Muscle of arm (tissue), 12 donors: ENCODE results near the gene KCNJ9. TPM values are rescaled to one million over a fixed set of nuclear protein-coding genes. Genes with fewer than 3 reads are reported as not detected.

Experiments used
- DNase-seq: peaks from one replicate; pipeline ENCODE4 v3.0.0-alpha.2; 2013
- polyA plus RNA-seq, 12 donors: library from polyadenylated mRNA; unstranded; fragments of 120-200 nt; gene quantifications; one replicate each; pipeline ENCODE4 v1.2.1, GENCODE V29; 2013; ENCODE audit not compliant: insufficient read length in 12 of 12

KCNJ9 gene
- polyA plus RNA-seq, 12 donors: 0.04 to 0.22 (median 0.07) TPM; not detected in 2

DNA sequence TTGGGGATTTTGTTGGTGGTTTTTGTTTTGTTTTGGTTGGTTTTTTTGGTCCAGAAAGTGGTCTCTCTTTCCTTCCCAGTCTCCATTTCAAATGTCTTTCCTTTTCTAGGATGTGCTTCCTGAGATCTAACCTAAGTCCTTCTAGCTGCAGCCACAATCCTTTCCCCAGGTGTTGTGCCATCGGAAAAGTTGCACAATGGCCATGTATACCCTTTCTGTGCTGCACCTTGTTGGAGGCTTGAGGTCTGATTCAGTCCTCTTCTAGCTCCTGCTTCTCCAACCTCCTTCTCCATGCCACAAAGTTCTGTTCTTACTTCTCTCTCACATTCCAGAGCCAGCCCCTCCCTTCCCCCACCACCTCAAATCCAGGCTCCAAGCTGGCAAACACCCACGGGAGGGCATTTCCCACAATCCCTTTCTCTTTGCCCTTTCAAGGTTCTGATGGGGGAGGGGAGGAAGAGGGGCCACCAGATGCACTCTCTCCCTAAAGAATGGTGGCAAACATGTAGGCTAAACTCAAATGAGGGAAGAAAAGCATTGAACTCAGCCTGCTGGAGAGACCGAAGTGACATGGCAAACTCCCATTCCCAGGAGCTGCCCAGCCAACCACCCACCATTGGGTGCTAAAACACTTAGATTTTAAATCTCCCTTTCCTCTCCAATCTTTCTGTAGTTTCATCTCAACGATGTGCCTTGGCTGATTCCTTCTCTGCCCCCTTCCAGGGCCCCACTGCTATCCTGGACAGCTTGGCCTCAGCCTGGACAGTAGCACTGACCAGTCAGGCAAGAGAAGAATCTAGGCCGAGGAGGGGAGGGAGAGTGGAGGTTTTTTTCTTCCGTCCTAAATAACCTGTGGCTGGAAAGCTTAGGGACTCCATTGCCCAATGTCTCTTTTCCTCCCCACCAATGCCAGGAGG, 14.3 kb upstream of the KCNJ9 start:
- DNase-seq: no peak

DNA sequence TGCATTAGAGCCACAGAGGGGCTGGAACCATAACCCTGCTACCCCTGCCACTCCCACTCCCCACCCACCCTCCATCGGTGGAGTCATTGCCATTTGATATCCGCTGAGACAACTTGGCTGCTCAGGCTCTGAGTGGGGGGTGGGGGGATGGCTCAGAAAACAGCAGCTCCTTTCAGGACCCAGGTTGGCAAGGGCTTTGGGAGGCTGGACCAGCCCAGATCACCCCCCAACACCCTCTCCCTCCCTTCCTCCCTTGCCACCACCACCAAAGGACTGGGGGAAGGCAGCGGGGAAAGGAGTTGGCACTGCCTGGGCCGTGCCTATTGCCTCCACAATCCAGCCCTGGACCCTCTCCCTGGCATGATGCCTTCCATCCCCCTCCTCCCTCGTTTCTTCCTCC, 13.1 kb upstream of the KCNJ9 start:
- no peak for DNase-seq

DNA sequence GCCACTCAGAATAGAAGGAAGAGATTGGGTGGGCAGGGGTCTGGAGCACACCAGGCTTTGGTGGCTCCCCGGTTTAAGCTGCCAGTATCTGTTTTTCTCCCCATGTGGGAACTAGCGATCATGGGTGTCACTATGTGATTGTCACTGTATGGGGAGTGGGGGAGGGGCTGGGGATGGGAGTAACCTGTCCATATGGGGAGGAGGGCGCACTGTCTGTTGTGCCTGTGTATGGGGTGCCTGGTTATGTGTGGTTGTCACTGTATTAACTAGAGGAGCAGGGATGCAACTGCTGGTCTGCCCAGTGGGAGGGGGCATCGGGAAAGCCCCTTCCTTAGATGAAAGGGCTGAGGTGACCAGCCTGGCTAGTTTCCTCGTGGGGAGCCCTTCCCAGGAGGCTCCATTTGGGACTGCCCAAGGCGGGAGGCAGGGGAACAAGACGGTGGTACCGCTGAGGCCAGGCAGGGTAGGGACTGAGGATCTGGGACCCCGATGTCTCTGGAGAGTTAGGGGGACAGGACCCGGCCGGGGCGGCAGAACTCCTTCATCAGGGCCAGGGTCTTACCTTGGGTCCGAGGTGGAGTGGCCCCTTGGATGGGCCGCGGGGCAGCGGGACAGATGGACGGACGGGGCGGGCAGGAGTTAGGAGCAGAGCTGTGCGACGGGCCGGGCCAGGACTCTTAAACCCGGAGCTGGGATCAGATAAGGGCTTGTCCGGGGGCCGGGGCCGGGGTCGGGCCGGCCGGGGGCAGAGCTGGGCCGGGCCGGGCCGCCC, 11.7 kb upstream of the KCNJ9 start, which contains the start of gene KCNJ10:
Gene KCNJ10, minus strand, starts transcription at position 701 of the 772 bp plus-strand sequence. CDS start 27,628 bp downstream, outside the sequence.
- DNase-seq: no peak

DNA sequence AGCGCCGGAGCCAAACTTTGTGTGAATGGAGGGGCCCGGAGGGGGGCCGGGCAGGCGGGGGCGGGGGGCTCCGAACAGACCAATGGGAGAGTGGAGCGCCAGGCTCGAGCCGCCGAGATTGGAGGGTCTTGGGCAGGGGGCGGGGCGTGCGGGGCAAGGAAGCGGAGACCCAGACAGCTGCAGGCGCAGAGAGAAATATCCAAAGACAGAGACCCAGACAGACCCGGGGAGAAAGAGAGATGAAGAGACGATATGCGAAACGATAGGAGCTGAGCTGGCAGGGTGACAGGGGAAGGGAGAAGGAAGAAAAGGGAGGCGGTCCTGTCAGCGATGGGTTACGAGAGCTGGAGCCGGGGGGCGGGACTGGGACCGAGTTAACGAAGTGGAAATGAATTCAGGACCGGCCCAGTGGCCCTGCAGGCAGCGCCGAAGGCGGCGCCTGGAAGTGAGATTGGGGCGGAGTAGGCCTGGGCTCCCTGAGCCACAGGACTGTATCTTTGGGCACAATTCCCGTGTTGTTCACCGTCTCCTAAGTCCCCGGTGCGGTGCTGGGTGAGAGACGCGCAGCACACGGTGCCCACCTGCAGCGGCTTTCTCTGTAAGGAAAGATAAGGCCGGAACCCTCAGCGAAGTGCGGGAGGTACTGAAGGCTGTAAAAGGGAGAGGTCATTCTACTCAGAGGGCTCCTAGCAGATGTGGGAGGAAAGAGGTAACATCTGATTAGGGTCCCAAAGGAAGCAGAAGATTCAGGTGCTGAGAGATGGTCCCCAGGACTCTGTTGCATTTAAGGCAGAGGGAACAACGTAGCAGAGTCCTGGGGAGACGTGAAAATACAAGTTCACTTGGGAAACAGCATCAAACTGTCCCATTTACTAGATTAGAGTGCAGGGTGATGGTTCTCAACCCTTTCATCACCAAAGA, 10.8 kb upstream of the KCNJ9 start:
- DNase-seq: peak; percentile 74

DNA sequence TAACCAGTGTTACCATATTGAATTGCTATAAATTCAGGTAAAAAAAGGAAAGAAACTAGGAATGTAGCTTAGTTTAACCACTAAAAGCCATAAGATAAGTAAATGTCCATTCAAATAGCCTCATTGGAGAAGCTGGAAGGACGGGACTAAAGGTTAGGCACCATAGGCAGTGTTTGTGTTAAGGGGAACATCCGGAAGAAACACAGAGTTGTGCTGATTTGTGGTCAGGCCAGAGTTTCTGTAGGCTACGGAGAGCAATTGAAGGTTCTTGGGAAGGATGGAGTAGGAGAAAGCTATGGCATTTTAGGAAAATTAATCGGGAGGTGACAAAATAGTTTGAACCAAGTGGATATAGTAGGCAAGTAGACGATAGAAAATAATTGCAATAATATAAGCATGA, 10.0 kb upstream of the KCNJ9 start:
- no peak for DNase-seq

DNA sequence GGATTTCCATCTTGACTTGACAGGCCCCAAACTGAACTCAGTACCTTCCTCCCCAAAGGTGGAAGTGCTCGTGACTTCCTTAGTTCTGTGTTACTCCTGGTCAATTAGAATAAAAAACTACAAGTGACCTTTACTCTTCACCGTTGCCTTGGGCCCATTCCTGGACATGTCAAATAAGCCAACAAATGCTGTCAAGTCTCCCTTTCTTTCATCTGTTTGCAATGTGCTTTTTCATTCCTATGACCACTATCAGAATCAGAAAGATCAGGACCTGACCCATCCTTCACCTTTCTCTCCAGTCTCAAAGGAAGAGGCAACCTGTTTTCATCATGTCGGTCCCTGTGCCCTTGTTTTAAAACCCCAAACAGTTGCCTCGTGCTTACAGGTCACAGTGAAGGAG, 6.5 kb upstream of the KCNJ9 start:
- DNase-seq: no peak

DNA sequence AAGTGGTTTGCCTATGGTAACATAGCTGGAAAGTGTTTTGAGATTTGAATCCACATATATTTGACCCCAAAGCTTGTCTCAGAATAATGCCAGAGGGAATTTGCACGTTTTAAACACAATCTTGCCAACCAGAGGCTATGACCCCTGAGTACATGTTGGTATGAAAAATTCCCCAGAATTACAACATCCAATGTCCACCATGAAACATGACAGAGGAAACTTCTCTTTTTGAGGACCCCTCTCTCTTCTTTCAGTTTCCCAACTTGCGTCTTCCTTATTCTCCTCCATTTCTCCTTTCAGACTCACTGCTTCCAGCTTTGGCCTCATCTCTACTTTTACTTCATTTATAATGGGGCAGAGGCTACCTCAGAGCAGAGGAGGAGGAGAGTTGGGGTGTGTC, 5.5 kb upstream of the KCNJ9 start:
- no peak for DNase-seq

DNA sequence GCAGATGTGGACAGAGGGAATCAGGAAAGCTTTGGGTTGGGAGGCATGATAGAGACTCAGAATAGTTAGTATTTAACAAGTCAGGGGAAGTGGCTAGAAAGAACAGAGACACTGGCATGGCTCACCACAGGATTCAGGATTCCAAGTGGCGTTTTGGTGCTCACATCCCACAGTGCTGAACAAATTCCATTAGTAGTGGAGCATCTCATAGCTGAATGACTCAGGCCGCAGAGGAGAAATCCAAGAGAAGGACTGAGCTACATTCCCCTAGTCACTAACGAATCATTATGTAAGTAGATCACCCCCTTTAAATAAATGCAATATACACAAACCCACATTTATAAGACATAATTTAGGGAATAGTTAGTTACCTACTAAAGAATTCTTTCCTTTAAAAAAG, 5.0 kb upstream of the KCNJ9 start:
- no peak for DNase-seq

DNA sequence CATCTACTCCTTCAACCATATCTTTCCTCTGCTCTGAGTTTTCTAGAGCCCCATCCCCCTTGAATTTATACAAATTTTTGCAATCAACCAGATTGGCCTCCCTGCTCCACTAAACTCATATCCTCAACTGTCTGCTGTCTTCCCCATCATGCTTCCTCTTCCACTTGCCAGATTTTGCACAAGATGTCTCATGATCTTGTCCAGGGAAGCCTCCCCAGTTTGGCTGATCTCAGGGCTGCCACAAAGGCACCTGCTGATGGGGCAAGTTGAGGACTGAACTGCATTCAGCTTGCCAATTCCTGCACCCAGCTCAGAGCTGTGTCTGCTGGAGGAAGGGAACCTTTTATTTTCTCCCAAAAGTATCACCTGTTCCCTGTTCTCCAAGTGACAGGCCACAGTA, 3.9 kb upstream of the KCNJ9 start:
- DNase-seq: no peak

DNA sequence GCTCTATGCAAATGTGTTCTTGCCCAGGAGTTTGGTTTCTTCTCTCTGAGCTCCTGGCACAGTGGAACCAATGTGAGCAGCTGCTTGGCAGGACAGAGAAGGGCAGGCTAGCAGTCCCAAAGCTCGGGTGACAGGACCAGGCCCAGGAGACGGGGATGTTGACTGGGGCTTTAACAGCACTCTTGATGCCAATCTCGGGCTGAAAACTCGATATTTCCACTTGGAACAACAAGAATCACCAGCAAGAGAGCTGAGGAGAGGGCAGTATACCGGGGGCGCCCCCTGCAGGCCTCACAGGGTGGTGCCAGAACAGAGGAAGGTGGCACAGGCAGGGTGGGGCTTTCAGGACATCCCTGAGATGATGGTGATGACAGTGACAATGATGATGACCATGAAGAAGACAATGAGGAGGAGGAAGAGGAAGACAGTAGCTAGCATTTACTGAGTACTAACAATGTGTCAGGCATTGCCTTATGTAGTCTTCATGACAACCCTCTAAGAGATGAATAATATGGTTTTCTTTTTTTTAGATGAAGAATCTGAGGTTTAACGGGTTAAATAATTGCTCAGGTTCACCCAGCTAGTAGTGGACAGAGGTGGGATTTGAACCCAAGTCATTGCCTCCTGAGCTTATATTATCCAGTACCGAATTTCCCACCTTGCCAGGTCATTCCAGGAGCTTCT, 2.7 kb upstream of the KCNJ9 start:
- no peak for DNase-seq

DNA sequence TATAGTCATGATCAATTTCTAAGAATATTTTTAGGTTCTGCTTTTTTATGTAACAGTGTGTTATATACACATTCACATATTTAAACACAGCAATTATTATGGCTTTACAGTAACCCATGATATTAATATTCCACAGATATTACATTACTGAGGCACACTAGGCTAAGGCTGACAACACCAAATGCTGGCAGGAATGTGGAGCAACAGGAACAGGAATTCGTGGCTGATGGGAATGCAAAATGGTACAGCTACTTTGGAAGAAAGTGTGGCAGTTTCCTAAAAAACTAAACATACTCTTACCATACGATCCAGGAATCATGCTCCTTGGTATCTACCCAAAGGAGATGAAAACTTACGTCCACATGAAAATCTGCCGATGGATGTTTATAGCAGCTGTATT, 1.9 kb upstream of the KCNJ9 start:
- no peak for DNase-seq

DNA sequence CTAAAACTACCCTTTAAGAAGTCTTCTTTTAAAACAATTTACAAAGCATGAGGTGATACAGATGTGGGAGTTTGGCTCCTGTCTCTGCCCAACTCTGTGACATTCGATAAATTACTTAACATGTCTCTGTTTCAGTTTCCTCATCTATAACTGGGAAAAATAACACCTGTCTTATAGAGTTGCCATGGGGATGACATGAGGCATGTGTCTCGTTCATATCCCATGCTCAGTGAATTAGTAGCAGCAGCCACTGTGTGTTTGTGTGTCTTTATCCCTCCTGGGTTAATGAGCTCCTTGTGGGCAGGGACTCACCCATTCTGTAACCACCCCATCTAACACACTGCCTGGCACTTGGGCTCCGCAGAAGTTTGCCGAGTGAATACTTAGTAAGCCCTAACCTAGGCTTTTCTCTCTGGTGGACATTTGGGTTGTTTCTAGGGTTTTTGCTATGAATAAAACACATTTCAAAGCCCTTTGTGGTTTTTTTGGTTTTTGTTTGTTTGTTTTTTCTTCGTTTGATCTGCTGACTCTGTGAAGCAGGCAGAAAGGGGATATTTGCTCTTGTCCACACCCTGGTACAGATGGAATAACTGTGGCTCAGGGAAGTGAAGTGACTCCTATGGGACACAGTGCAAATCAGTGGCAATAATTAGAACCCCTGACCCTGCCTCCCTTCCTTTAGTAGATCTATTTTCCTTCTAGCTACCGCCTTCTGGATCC, 797 bp upstream of the KCNJ9 start:
- DNase-seq: no peak

DNA sequence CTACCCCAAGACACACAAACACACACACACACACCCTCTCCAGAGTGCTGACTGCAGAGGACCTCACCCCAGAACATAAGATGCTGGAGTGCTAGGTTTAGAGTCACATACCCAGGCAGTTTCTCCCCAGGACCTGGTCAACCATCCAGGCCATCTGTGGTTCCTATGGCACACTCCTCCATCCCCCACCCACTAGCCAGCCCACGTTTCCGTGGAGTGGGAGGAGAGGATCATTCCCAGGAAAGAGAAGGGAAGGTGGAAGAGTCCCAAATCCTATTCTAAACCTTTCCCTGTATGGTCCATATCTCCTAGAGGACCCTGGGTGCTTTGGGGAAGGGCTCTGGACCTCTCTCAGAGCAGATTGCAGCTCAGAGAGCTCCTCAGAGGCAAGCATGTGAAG, 1.1 kb downstream of the KCNJ9 start:
- DNase-seq: no peak

DNA sequence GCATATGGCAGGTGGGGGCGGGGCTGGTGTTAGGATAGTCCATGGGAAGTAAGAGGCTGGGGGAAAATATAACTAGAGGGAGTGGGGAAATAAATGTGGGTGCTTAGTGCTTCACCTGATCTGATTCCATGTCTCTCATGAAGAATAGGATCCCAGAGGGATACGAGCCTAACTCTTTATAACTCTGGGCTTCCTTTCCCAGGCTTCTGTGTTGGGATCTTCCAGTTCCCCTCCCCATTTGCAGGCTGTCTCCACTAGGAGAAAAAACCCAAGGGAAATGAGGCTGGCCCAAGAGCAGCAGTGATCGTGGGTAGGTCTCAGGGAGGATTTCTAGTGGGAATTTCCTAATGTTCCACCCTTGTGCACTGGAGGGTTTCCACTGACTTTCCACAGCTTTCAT, 1.6 kb downstream of the KCNJ9 start:
- DNase-seq: no peak

DNA sequence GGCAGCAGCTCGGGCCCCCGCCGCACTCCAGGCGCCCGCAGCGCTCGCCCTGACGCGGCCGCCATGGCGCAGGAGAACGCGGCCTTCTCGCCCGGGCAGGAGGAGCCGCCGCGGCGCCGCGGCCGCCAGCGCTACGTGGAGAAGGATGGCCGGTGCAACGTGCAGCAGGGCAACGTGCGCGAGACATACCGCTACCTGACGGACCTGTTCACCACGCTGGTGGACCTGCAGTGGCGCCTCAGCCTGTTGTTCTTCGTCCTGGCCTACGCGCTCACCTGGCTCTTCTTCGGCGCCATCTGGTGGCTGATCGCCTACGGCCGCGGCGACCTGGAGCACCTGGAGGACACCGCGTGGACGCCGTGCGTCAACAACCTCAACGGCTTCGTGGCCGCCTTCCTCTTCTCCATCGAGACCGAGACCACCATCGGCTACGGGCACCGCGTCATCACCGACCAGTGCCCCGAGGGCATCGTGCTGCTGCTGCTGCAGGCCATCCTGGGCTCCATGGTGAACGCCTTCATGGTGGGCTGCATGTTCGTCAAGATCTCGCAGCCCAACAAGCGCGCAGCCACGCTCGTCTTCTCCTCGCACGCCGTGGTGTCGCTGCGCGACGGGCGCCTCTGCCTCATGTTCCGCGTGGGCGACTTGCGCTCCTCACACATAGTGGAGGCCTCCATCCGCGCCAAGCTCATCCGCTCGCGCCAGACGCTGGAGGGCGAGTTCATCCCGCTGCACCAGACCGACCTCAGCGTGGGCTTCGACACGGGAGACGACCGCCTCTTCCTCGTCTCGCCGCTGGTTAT, 2.8 kb downstream of the KCNJ9 start:
- DNase-seq: peak; percentile 65

DNA sequence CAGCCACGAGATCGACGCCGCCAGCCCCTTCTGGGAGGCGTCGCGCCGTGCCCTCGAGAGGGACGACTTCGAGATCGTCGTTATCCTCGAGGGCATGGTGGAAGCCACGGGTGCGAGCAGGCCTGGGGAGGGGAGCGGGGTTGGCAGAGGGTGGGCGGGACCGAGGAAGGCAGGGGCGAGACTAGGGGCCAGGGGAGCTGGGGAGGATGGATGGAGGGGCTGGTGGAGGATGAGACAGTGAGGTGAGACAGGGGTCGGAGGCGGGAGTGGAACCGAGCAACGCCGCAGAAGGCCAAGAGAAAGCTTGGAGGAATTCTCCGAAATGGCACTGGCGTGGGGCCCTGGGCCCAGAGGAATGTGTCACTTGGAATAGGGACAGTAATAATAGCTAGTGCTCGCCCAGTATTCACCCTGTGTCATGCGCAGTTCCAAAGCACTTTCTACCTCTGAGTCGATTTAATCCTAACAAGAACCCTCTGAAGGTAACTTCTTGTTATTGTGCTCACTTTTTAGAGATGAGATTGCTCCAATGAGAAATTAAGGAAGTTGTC, 3.5 kb downstream of the KCNJ9 start:
- DNase-seq: no peak

DNA sequence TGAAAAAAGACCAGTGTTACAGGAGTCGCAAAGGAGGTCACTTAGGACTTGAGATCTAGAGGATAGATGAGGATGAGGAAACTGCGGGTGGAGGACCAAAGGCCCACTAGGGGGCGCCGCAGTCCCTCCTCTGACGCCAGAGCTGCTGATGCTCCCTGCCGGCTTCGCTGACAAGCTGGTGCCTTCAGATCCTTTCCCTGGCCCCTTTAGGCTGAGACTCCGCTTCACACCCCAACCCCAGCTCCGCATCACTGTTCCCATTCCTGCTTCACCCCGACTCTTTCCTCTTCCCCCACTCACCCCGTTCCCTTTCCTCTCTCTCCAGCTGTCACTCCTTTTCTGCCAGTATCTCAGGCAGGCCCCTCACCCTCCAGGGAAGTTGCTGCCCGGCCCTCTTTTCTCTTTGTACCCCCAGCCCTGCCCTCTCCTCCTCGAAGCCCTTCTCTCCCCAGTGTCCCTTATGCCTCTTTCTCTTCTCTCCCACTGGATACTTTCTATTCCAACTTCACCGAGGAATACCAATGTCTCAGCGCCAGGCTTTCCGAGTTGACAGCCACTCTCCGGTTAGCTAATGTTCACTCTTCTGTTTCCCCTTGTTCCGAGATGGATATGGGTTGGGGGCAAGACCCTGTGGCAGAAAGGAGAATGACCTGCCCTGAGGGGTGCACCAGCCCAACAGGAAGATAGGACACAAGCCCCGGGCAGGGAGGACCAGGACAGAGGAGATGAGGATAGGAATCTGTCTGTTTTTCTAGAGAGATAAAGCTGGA, 4.5 kb downstream of the KCNJ9 start:
- DNase-seq: peak; percentile 82

DNA sequence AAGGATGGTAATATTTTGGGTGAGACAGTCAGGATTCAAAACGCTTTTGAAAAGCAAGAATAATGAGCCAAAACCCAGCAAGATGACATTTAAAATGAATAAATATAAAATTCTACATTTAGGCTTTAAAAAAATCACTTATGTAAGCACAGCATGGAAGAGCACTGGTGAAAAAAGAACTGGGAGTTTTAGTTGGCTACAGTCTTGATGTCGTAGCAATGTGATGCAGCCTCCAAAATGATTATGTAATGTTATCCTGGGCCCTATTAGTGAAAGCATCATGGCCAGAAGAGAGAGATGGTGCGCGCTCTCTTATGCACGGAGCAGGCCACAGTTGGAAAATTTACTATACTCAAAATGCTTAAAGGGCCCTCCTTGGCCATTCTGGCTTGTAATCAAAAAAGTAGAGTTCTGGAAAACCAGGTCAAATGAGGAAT, 5.1 kb downstream of the KCNJ9 start:
- peak; percentile 83 for DNase-seq
